Dendritic cell treated with granulocyte-macrophage colony-stimulating factor and Interleukin-4, amounts not matched to agents 40 ng/mL and 50 ng/mL, for 4 days (primary cell): ENCODE results near the gene ILF2.
"Not testable (repeated sequence)": the region's sequence is repeated elsewhere in the genome, so short reads cannot be mapped to it uniquely, and the experiment has no call there.

Experiments
- H3K27ac Mint-ChIP-seq: one replicate; pipeline ENCODE4 v1.8.0; 2022; ENCODE audit warnings: mild to moderate bottlenecking, mixed read lengths
- H3K27me3 Mint-ChIP-seq: one replicate; pipeline ENCODE4 v1.8.0; 2022; ENCODE audit warnings: mild to moderate bottlenecking, mixed read lengths
- H3K36me3 Mint-ChIP-seq: one replicate; pipeline ENCODE4 v1.8.0; 2022; ENCODE audit warnings: low read depth, mixed read lengths
- H3K4me1 Mint-ChIP-seq: one replicate; pipeline ENCODE4 v1.8.0; 2022; ENCODE audit warnings: low read depth, mixed read lengths
- H3K4me3 Mint-ChIP-seq: one replicate; pipeline ENCODE4 v1.8.0; 2022; ENCODE audit warnings: mild to moderate bottlenecking, moderate library complexity, mixed read lengths
- H3K9me3 Mint-ChIP-seq: one replicate; pipeline ENCODE4 v1.8.0; 2022; ENCODE audit warnings: mixed read lengths
- intact Hi-C: fragments of 100-400 bp; cut with micrococcal nuclease; formaldehyde crosslinking; loops from one replicate; pipeline ENCODE4 v1.15.0; 2022

ILF2 gene

GRCh38 chr1:153687346-153688125 lies 16.7 kb upstream of the ILF2 start:
- Mint-ChIP-seq H3K27ac (peak overlapping the region; percentile 55), H3K9me3 (no peaks in the 10 kb centered on the region), H3K4me3 (no peak overlapping the region), H3K36me3 (peaks cover 51% of the 10 kb centered on the region), H3K4me1 (peaks cover 32% of the 10 kb centered on the region), H3K27me3 (peaks cover 16% of the 10 kb centered on the region)
- intact Hi-C loops = no loop called here

- Mint-ChIP-seq H3K27ac (no peak overlapping the region), H3K4me1 (peaks cover 27% of the 10 kb centered on the region), H3K9me3 (no peaks in the 10 kb centered on the region), H3K27me3 (peaks cover 31% of the 10 kb centered on the region), H3K36me3 (peaks cover 59% of the 10 kb centered on the region), H3K4me3 (no peak overlapping the region)
- intact Hi-C loops = no loop called here
These were observed 14.9 kb upstream of the ILF2 start for GRCh38 chr1:153685544-153686340.

GRCh38 chr1:153684892-153685291 lies 14.1 kb upstream of the ILF2 start:
- Mint-ChIP-seq H3K4me3 (no peak overlapping the region), H3K27me3 (peaks cover 39% of the 10 kb centered on the region), H3K27ac (no peak overlapping the region), H3K36me3 (peaks cover 55% of the 10 kb centered on the region), H3K9me3 (no peaks in the 10 kb centered on the region), H3K4me1 (peaks cover 34% of the 10 kb centered on the region)
- intact Hi-C loops = no loop called here

GRCh38 chr1:153683854-153684253 lies 13.1 kb upstream of the ILF2 start:
- Mint-ChIP-seq H3K9me3 (no peaks in the 10 kb centered on the region), H3K4me1 (peaks cover 43% of the 10 kb centered on the region), H3K4me3 (no peak overlapping the region), H3K27ac (no peak overlapping the region), H3K27me3 (peaks cover 48% of the 10 kb centered on the region), H3K36me3 (peaks cover 45% of the 10 kb centered on the region)
- intact Hi-C loops = no loop called here

GRCh38 chr1:153682730-153683129 lies 11.9 kb upstream of the ILF2 start:
- no peaks in the 10 kb centered on the region for H3K9me3 Mint-ChIP-seq
- H3K27me3 Mint-ChIP-seq = peaks cover 60% of the 10 kb centered on the region
- intact Hi-C loops = no loop called here
- H3K4me3 Mint-ChIP-seq = no peak overlapping the region
- peaks cover 33% of the 10 kb centered on the region for H3K36me3 Mint-ChIP-seq
- peaks cover 43% of the 10 kb centered on the region for H3K4me1 Mint-ChIP-seq
- H3K27ac Mint-ChIP-seq = no peak overlapping the region

GRCh38 chr1:153680120-153680403 lies 9.3 kb upstream of the ILF2 start:
- intact Hi-C loops = no loop called here
- Mint-ChIP-seq H3K27ac (peak overlapping the region; percentile 68), H3K9me3 (no peaks in the 10 kb centered on the region), H3K4me3 (peak overlapping the region; percentile 89), H3K27me3 (peaks cover 56% of the 10 kb centered on the region), H3K4me1 (peaks cover 42% of the 10 kb centered on the region), H3K36me3 (peaks cover 18% of the 10 kb centered on the region)

GRCh38 chr1:153679337-153680119 lies 8.7 kb upstream of the ILF2 start:
- Mint-ChIP-seq H3K9me3 (no peaks in the 10 kb centered on the region), H3K4me1 (peaks cover 42% of the 10 kb centered on the region), H3K4me3 (peak overlapping the region; percentile 89), H3K27ac (peak overlapping the region; percentile 68), H3K27me3 (peaks cover 52% of the 10 kb centered on the region), H3K36me3 (peaks cover 14% of the 10 kb centered on the region)
- intact Hi-C loops = no loop called here

- Mint-ChIP-seq H3K27ac (peak within 1 kb of the TSS; percentile 77), H3K4me3 (peak within 1 kb of the TSS; percentile 89), H3K9me3 (no peaks in the 10 kb centered on the region), H3K27me3 (peaks cover 51% of the 10 kb centered on the region), H3K4me1 (peaks cover 36% of the 10 kb centered on the region), H3K36me3 (peaks cover 13% of the 10 kb centered on the region)
- intact Hi-C loops = no loop called here
These were observed 7.9 kb upstream of the ILF2 start, which contains the start of gene NPR1 for GRCh38 chr1:153678519-153679336. TSS of gene NPR1 (plus strand) at chr1:153678688. CDS start at chr1:153679109, 421 bp downstream.

- peaks cover 32% of the 10 kb centered on the region for H3K4me1 Mint-ChIP-seq
- H3K36me3 Mint-ChIP-seq = peaks cover 8% of the 10 kb centered on the region
- intact Hi-C loops = loop anchor here (1.0 kb wide), 1 partner anchor 71 kb away; no protein-coding TSS in a partner anchor
- no peaks in the 10 kb centered on the region for H3K9me3 Mint-ChIP-seq
- H3K4me3 Mint-ChIP-seq = peak overlapping the region; percentile 89
- H3K27ac Mint-ChIP-seq = peak overlapping the region; percentile 77
- peaks cover 49% of the 10 kb centered on the region for H3K27me3 Mint-ChIP-seq
These were observed 7.1 kb upstream of the ILF2 start for GRCh38 chr1:153677718-153678518.

- peaks cover 17% of the 10 kb centered on the region for H3K4me1 Mint-ChIP-seq
- H3K36me3 Mint-ChIP-seq = no peaks in the 10 kb centered on the region
- no peaks in the 10 kb centered on the region for H3K9me3 Mint-ChIP-seq
- H3K27ac Mint-ChIP-seq = no peak overlapping the region
- intact Hi-C loops = loop anchor here (5.0 kb wide), 1 partner anchor 106 kb away; the partner anchor contains the start of gene S100A2
- no peak overlapping the region for H3K4me3 Mint-ChIP-seq
- peaks cover 12% of the 10 kb centered on the region for H3K27me3 Mint-ChIP-seq
These were observed 2.7 kb upstream of the ILF2 start for GRCh38 chr1:153673511-153673910.

GRCh38 chr1:153671628-153672353 lies 998 bp upstream of the ILF2 start:
- H3K4me3 Mint-ChIP-seq, H3K9me3 Mint-ChIP-seq, H3K4me1 Mint-ChIP-seq, H3K27ac Mint-ChIP-seq, H3K36me3 Mint-ChIP-seq, H3K27me3 Mint-ChIP-seq: not testable (repeated sequence)
- intact Hi-C loops = loop anchor here (2.0 to 5.0 kb wide), 2 partner anchors 104 to 319 kb away; partner anchors contain the start of genes RPS27 and S100A2

- Mint-ChIP-seq H3K9me3 (no peaks in the 10 kb centered on the region), H3K27me3 (no peaks in the 10 kb centered on the region), H3K36me3 (no peaks in the 10 kb centered on the region), H3K4me3 (no peak overlapping the region), H3K4me1 (peaks cover 5% of the 10 kb centered on the region), H3K27ac (no peak overlapping the region)
- intact Hi-C loops = loop anchor here (2.0 to 5.0 kb wide), 2 partner anchors 103 to 320 kb away; partner anchors contain the start of genes RPS27 and S100A2
These were observed 435 bp downstream of the ILF2 start for GRCh38 chr1:153670257-153670858.
